T-helper 2 cell treated with Interferon-gamma antibody and Interleukin-4, amounts not matched to agents 100 ng/mL and 5 ng/mL, for 36 hours (primary cell): Measurements from ENCODE around the gene MMD. TPM values are rescaled to one million over a fixed set of nuclear protein-coding genes. Genes with fewer than 3 reads are reported as not detected.
"Not testable (repeated sequence)": the region's sequence is repeated elsewhere in the genome, so short reads cannot be mapped to it uniquely, and the experiment has no call there.

ENCODE experiments used
- intact Hi-C: fragments of 100-400 bp; cut with micrococcal nuclease; formaldehyde crosslinking; loops from one replicate; pipeline ENCODE4 v1.15.1; 2023
- total RNA-seq: library from RNA; stranded (reverse); gene quantifications from 2 replicates; pipeline ENCODE4 v1.2.3, GENCODE V29; 2022

Gene MMD
- total RNA-seq, 1 donor from 2014 or later: 31.9 TPM

DNA sequence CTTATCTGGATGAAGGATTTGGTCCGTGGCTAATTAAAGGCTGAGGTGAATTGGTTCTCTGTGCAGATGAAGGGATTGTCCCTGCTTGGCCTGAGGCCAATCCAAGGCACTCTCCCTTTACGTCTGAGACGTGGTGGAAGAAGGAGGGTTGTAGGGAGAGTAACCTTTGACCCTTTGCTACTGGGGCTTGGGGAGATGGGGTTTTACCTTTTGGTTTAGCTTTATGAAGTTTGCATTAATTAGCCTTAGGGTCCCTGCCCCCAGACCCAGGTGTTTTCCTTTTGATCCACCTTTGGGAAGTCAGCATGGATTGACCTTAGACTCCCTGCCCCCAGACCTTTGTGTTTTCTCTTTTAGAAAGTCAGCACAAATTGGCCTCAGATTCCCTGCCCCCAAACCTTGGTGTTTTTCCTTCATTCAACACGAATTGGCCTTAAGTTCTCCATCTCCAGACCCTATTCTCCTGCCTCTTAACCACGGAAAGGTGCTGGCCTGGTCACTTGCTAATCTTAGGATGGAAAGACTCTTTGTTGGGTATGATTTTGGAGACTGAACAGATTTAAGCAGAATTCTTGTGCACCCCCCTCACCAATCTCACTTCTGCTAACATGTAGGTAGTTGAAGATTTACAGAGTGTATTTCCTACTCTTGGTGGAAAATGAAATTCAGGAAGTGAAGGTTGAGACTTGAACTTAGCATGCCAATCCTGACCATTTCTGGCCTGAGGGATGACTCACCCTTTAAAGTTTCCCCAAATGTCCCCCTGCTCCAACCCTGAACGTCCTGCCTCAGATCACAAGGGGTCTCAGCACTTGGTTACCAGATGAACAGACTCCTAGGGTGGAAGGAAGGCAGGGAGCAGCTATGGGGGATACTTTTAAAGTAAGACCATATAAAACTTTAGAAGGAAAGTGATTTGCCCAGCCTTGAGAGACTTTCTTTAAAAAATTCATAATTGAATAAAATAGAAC lies 23.1 kb upstream of the MMD start:
- intact Hi-C loops: no loop called here

DNA sequence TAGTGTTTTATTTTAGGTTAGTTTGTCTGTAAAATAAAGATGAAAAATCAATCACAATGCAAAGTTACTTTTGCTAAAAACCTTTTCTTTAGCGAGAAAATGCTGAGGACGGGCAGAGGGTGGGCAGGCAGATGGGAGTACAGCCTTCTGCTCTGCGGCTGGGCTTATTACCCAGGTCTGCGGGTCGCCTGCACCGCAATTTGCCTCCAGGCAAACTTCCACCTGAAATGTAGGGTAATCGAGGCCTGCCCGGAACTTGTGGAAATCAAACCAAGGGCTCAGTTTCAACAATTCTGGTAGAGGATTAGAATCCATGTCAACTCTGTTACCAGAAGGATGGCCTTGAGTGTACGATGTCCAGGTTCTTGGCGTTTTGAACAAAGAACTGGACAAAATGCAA lies 22.3 kb upstream of the MMD start:
- intact Hi-C loops: no loop called here

DNA sequence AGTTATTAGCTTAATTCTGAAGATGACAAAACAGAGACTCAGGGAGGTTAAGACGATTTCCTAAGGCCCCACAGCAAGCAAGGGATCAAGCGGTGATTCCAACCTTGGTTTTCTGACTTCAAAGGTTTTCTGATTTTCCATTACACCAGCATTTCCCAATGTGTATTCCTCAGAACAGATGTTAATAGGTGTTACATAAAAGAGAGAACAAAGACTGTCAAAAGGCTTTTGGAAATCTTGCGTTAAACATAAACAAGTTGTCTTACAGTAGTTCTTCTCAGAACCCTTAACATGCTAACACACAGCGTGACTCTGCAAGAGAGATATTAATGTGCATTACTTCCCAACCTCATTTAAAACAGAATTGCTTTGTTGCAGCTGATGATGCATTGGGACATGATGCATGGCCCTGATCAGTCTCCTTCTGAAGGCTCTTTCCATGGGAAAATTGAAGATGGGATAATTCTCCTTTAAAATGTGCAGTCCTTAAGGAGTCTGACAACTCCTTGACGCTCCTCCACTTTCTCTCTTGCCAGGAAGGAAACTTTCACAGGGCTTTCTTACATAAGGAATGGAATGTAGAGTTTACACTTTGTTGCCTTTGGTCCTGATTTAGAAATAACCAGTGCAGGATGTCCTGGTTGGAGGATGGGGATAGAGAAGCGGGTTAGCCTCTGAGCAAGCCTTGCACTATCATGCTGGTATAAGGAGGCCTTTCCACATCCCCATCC lies 21.5 kb upstream of the MMD start:
- intact Hi-C loops: no loop called here

DNA sequence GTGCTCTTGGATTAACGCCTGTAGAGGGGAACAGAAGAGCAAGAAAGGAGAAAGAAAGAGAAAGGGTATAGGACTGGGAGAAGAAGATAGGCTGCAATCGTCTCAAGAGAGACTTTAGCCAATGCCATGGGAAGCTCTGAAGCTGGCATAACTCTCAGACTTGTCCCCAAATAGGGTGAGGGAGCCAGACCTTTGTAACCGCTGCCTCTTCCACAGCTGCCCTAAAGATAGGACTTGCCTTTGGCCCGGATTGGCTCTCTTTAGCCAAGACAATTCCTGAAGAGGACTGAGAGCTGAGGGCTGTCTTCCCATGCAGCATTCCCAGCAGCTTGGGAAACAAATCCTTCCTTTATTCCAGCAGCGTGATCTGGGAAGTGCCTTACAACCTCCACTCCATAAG lies 20.8 kb upstream of the MMD start:
- intact Hi-C loops: no loop called here

DNA sequence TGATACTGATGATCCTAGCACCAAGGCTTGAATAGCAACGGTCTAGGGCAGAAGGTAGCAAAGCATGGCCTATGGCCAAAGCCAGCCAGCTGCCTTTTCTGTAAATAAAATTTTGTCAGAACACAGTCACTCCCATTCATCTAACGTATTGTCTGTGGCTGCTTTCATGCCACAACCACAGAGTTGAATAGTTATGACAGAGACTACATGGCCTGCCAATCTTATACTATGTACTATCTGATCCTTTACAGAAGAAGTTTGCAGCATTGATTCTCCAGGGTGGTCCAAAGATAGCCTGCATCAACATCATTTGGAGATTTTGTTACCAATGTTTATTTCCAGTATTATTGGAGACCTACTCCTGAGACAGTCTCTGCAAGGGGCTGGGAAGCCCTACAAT lies 19.9 kb upstream of the MMD start:
- intact Hi-C loops: no loop called here

DNA sequence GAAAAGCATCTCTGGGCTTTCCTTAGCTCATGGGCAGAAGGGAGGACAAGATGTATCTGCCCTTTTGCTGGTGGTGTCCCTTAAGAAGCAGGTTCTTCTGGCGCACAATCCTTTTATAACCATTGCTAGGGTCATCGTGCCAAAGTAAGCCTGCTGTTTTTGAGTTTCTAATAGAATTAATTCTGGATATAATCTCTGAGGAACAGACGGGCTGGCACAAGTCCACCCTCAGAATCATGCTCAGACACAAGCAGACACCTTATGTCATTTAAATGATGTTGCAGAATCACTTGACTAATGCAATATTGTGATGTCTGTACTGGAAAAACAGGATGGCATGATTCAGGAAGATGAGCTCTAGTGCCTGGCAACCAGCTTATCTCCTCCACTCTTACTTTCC lies 18.8 kb upstream of the MMD start:
- intact Hi-C loops: no loop called here

DNA sequence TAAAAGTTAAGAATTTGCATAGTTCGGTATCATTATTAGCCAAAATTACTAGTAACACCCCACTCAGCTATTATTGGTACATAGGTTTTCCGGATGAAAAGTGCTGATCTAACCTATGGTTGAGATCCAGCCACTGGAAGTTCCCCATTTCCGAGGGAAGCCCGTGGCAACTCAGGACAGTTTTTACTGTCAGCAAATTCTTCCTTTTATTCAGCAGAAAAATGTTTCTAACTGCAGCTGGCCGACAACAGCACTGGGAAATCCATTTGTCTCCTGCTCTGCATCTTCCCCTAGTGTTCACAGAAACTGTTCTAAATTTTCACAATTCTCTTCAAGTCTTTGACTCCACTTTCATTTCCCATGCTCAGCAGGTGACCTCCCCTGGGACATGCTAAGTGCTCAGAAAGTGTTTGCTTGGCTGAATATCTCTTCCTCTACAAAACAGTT lies 15.5 kb upstream of the MMD start:
- intact Hi-C loops: no loop called here

DNA sequence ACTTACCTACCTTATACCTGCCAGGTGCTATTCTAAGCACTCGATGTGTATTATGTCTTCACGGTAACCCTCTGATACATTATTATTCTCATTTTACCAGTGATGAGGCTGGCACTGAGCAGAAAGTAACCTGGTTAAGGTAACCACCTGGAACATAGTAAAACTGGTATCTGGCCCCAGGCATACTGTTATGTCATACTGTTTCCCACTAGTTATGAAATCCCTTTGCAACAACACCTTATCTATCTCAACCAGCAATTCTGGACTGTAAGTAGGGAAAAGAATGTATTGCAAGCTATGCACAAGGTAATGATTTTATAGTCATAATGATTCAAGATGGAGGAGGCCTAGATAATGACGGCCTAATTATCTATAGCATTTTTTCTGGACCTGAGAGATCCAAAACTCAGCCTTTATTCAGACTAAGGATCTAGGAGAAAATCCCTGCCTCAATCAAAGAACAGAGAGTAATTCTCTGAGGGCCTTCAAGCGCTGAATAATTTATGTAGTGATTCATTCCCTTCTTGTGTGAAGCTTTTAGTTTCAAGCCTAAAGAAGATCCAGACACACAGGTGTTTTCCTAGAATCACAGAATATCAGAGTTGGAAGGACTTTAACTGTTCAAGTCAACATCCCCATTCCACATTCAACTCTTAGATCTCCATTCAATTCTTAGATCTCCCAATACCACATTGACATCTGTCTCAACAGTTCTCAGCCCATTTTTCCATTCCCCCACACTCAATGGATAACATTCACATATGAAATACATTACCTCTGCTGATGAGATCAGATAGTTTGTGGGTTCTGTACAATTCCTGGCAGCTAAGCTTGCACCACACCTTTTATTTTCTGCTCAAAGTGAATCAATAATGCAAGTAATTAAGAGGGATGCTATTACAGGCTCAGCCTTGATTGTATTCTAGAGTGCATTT lies 14.9 kb upstream of the MMD start:
- intact Hi-C loops: no loop called here

DNA sequence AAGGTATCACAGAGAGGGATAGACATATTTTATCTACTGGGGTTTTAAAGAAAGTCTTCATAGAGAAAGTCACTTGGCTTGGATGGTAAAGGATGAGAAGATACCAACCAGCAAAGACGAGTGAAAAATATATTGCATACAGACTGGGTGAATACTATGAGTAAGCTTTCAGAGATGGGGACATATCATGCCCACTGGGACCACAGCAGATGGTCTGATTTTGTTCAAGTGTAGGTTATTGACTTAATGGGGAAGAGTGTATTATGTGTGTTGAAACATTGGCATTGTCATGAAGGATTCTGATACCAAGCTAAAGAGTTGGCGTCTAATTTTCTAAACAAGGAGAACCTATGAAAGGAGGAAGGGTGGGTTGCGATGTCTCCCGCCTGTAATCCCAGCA lies 13.8 kb upstream of the MMD start:
- intact Hi-C loops: no loop called here

DNA sequence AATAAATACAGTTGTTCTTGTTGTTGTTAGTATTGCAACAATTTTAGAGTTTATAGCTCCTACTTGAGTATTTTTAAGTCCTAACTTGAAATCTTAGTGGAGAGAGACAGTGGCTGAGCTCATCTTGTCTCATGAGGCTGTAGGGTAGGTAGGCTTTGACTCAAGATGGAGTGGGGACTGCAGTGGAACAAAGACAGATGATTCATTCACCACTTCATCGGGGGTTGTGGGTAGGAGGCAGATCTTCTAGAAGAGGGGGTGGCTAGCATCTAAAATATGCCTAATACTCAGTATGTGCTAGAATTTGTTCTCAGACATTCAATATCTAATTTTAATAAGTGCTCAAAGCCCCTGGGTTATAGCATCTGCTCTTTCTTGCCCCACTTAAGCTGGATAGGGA lies 13.1 kb upstream of the MMD start:
- intact Hi-C loops: no loop called here

DNA sequence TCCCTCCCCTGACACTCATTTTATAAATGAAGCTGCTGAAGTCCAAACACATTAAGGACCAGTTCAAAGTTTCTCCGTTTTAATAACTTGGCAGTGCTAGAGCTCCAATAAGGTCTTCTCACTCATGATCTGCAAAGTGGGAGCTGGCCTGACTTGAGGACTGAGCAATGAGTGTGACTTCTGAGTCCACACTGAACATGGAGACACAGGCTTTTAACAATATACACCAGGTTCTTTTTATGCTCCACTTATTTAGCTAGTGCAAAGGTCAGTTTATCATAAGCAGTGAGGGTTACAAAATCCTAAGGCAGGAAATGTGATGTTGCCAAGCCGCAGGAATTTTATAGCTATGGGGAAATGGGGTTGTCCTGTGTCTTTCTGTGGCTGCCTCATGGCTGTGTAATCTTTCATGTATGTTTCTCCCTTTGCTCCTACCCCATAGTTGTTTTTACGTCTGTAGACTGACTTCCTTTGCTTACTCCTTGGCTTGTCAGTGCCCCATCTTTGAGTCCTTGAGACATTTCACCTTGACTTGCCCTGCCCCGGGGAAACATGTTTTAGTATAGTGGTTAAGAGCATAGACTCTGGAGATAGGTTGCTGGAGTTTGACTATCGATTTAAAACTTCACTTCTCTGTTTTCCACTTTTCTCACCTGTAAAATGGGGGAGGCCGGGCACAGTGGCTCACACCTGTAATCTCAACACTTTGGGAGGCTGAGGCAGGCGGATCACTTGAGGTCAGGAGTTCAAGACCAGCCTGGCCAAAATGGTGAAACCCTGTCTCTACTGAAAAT lies 12.2 kb upstream of the MMD start:
- intact Hi-C loops: no loop called here

DNA sequence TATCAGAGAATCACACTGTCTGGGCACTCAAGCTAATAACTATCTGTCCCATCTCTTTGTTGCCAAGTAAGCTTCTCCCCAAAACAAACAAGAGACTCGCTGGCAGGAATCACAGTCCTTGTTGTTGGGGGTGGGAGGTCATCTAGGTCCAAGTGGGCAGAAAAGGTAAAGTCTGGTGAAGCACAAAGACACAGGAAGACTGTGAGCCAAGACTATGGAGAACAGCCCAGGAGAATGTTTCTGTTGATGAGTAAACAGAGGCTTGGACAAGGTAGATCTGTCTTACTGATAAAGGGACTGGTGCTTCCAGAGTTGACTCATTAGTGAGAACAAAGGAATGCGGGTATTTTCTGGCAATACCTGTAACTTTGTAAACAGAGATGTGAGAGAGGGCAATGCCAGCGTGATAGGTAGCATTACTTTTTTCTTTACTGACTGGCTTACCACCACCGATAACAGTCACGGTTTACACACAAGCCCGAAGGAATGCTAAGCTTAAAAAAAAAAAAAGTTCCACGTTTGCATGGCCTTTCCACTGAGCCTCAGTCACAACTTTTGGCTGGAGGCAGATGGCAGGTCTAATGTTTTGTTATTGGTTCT lies 11.5 kb upstream of the MMD start:
- intact Hi-C loops: no loop called here

DNA sequence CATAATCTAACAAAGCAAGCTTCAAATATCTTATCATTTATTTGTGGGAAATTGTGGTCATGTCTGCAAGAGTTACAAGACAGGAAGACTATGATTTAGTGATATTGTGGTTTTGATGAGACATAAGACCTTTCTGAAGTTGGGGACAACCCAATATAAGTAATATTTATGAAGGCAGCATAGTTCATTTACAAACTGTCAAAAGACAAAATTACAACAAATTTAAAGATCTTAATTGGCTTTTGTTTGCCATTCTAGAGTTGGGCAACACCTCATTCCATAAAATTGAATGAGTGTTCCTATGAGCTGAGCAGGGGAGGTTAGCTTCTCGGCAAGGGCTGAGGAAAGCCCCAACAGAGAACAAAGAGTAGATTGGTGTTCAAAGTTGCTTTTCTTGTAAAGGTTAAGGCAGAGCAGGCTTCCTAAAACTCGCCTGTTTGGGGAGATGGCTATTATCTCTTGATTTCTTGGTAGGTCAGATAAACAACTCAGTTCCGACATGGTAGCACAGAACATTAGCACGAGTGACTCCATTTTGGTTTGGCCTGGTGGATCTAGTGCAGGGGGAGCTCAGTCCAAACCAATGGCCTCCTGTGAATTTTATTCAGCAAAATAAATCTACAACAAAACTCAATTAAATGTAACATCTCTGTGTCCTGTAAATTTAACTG lies 10.9 kb upstream of the MMD start:
- intact Hi-C loops: no loop called here

DNA sequence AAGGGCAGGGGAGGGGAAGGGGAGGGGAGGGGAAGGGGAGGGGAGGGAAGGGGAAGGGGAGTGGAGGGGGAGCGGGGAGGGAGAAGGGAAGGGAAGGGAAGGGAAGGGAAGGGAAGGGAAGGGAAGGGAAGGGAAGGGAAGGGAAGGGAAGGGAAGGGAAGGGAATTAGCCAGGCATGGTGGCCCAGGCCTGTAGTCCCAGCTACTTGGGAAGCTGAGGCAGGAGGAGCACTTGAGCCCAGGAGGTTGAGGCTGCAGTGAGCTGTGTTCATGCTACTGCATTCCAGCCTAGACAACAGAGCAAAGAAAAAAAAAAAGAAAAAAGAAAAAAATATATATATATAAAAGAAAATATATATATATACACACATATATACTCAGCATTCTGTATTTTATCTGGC lies 10.3 kb upstream of the MMD start:
- intact Hi-C loops: not testable (repeated sequence)

DNA sequence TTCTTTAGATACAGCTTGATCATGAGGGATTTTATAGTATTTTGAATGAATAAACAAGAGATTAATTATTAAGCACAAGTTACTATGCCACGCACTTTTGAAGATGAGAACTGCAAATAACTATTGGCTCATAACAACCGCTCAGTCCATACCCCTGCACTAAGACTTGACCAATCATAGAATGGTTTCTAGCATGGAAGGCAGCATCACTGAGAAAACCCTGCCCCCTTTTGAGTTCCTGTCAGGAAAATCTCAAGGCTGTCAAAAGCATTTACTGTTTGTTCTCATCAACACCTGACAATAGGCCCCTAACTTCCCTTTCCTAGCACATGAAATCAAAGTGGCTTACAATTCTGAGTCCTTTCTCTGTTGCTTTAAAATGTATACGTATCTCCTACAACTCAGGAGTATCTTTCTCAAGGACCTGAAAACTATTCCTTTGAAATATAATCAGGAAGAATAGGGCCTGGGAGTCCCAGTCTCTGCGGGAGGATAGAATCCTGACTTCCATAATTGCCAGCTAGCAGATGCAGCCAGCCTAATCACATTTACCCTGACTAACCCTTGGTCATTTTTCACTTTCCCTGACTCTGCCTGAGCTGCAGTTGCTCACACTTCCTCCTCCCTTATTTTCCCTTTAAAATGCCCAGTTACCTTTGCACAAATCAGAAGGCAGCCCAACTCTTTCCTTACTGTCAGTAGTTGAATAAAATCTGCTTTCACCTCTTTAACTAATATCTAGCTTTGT lies 9.1 kb upstream of the MMD start:
- intact Hi-C loops: no loop called here

DNA sequence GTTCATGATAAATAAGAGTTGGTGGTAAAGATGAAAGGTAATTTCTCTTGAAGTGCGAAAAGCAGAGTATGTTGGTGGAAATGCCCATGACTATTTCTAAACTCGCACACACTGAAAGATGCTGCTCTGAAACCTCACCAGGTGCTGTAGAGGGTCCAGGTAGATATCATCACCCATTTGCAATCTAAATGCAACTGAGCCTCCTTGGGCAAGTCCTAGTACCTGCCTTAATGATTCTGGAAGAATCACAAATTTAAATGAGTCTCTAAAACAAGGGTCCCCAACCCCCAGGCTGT lies 5.9 kb upstream of the MMD start:
- intact Hi-C loops: loop anchor here (10.0 kb wide), 1 partner anchor 327 kb away; the partner anchor contains the start of gene PCTP

DNA sequence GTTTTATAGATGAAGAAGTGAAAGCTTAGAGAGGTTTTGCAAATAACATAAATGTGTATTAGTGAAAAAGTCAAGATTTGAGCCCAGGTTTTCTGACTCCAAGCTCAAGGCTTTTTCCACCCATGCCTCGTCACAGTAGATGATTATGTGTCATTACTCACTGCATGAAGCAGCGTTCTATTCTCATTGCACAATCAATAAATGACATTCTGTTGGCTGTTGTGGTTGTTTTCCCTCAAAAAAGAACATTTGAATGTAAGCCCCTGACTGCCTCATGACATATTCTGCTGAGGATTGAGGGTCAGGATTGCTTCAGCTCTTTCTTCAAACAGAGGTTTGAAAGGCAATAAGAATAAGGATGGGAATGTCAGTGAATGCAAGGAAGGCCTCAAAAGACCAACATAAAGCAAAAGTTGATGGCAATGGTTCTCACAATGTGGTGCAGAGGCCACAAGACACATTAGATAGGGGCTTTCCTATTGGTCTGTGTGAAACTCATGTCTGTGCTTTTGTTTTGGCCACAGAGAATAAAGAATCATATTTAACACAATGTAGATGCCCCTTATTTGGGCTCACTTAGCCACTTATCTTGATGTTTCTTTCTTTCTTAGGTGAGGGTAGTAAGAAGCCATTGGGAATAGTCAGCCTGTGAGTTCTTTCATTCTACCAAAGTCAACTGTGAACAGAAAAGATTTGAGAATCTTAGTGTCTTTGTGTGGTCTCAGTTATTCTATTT lies 5.4 kb upstream of the MMD start:
- intact Hi-C loops: loop anchor here (10.0 kb wide), 1 partner anchor 328 kb away; the partner anchor contains the start of gene PCTP

DNA sequence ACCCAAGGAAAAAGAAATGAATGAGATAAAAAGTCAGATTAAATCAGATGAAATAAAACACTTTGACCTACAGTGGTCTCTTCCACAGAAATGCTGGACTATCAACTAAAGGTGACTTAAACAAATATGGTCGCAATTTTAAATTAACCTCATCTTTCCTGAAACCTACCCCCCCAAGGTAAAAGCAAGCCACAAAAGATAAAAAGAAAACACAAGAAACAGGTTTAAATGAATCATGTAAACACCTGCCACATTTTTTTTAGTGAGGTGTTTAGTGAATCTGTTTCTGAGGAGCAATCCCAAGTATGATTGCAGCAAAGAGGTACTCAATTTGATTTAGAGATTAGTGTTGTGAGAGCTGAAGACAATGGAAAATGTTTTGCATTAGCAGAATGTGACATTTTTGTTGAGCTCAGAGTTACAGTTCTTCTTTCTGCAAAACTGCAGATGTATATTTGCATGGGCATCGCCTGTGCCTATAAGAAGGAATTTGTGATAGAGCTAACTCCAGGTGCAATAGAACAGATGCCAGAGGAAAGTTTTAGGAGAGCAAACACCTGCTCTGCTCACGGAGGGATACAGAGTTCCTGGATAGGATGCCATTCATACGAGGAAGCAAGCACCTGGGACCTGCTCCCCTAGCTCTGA lies 3.4 kb upstream of the MMD start:
- intact Hi-C loops: loop anchor here (5.0 to 10.0 kb wide), 2 partner anchors 330 to 1662 kb away; partner anchors contain the start of genes AKAP1 and PCTP
